MCF 10A (cell line): ENCODE results near the gene TGFBI. TPM values are rescaled to one million over a fixed set of nuclear protein-coding genes. Genes with fewer than 3 reads are reported as not detected.
A peak's percentile ranks its signal among the peaks of the same experiment; 100 is the strongest.

Experiments used
- BruUV-seq: library from RNA; stranded (reverse); fragments of 400-500 nt; replicated peaks from 2 replicates; lab custom pipeline; 2021; lab: Mats Ljungman, UMichigan
- CTCF ChIA-PET: fragments of 300-600 bp; sonication (Branson Sonifier 250); formaldehyde crosslinking; extraction: SDS; loops from one replicate; lab custom pipeline; 2021; ENCODE audit warnings: antibody characterized with exemption, inconsistent platforms; lab: Yijun Ruan, JAX
- POLR2A ChIA-PET: fragments of 300-600, 350-650 bp; sonication (Branson Sonifier 250); formaldehyde crosslinking; extraction: SDS; loops from one replicate; lab custom pipeline; 2020; ENCODE audit warnings: antibody characterized with exemption, inconsistent platforms; lab: Yijun Ruan, JAX
- DNase-seq: peaks from one replicate; pipeline ENCODE4 v3.0.0-alpha.2; 2018; ENCODE audit not compliant: unreplicated experiment
- H3K27ac Mint-ChIP-seq: one replicate; pipeline ENCODE4 v1.8.0; 2022; ENCODE audit warnings: mild to moderate bottlenecking, low read depth, mixed read lengths; ENCODE audit not compliant: unreplicated experiment
- H3K27me3 Mint-ChIP-seq: one replicate; pipeline ENCODE4 v1.8.0; 2022; ENCODE audit warnings: mixed read lengths; ENCODE audit not compliant: insufficient read depth, unreplicated experiment
- H3K36me3 Mint-ChIP-seq: one replicate; pipeline ENCODE4 v1.8.0; 2022; ENCODE audit warnings: mild to moderate bottlenecking, moderate library complexity, mixed read lengths; ENCODE audit not compliant: insufficient read depth, unreplicated experiment
- H3K4me1 Mint-ChIP-seq: one replicate; pipeline ENCODE4 v1.8.0; 2022; ENCODE audit warnings: mixed read lengths; ENCODE audit not compliant: insufficient read depth, unreplicated experiment
- H3K4me3 Mint-ChIP-seq: one replicate; pipeline ENCODE4 v1.8.0; 2022; ENCODE audit warnings: mild to moderate bottlenecking, moderate library complexity, mixed read lengths; ENCODE audit not compliant: unreplicated experiment
- H3K9me3 Mint-ChIP-seq: one replicate; pipeline ENCODE4 v1.8.0; 2022; ENCODE audit warnings: mixed read lengths; ENCODE audit not compliant: unreplicated experiment
- intact Hi-C: fragments of 100-400 bp; cut with micrococcal nuclease; formaldehyde crosslinking; loops from 2 replicates; pipeline ENCODE4 v1.14.1; 2022
- total RNA-seq: library from RNA; stranded (reverse); gene quantifications from 2 replicates; pipeline ENCODE4 v1.2.3, GENCODE V29; 2022
- TF ChIP-seq, protein P1 (sequence below): fragments of 200-600 bp; IDR thresholded peaks from one replicate; pipeline ENCODE4 v1.8.0; 2022; ENCODE audit warnings: antibody characterized with exemption, mild to moderate bottlenecking; ENCODE audit not compliant: unreplicated experiment

TGFBI gene
- total RNA-seq, 1 experiment from 2014 or later: 892 TPM

DNA sequence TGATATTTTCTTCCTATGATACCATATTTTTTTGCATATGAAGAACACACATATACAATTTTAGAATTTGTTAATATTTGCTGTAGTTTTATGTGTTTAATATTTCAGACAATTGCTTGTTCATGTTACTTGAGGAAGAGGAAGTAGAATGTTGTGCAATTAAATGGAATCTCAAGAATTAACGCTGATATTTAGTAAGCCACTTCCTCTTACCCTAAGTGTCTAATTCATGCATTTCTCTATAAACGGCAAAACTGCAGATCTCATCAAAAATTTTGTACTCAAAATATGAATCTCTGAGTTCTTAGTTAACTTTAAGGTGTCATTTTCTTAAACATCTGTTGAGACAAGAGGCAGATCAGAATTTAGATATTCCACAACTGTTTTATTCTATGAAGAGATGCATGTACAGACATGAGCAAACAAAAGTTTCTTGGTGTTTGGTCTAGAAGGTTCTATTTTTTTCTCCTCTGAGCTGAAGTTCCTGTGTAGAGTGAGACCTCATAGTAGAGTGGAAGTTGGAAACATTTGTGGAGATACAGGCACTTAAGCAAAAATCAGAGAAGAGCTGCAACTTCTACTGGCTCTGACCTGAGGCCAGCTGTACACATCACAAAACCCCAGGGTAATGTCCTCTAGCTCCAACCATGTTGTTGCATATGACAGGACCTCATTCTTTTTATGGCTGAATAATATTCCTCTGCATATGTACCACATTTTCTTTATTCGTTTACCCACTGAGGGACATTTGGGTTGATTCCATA, 16.6 kb upstream of the TGFBI start:
- intact Hi-C loops: no loop called here
- ChIA-PET POLR2A (interaction anchor here (0.6 to 39.3 kb wide), 10 partner anchors 2 to 766 kb away, joined by 3 to 1604 read pairs (median 6); partner anchors contain the start of gene TGFBI), CTCF (interaction anchor here (0.5 to 13.4 kb wide), 15 partner anchors 16 to 1618 kb away, joined by 3 to 171 read pairs (median 4); partner anchors contain the start of gene TGFBI)
- Mint-ChIP-seq H3K4me3 (peak overlapping the region; percentile 17), H3K27ac (peak overlapping the region; percentile 88), H3K36me3 (peaks cover 2% of the 10 kb centered on the region), H3K9me3 (no peaks in the 10 kb centered on the region), H3K4me1 (peaks cover 70% of the 10 kb centered on the region), H3K27me3 (no peaks in the 10 kb centered on the region)
- DNase-seq: peak; percentile 59
- no TSS peak for BruUV-seq
- TF ChIP-seq, protein P1, sequence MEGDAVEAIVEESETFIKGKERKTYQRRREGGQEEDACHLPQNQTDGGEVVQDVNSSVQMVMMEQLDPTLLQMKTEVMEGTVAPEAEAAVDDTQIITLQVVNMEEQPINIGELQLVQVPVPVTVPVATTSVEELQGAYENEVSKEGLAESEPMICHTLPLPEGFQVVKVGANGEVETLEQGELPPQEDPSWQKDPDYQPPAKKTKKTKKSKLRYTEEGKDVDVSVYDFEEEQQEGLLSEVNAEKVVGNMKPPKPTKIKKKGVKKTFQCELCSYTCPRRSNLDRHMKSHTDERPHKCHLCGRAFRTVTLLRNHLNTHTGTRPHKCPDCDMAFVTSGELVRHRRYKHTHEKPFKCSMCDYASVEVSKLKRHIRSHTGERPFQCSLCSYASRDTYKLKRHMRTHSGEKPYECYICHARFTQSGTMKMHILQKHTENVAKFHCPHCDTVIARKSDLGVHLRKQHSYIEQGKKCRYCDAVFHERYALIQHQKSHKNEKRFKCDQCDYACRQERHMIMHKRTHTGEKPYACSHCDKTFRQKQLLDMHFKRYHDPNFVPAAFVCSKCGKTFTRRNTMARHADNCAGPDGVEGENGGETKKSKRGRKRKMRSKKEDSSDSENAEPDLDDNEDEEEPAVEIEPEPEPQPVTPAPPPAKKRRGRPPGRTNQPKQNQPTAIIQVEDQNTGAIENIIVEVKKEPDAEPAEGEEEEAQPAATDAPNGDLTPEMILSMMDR: no peak

DNA sequence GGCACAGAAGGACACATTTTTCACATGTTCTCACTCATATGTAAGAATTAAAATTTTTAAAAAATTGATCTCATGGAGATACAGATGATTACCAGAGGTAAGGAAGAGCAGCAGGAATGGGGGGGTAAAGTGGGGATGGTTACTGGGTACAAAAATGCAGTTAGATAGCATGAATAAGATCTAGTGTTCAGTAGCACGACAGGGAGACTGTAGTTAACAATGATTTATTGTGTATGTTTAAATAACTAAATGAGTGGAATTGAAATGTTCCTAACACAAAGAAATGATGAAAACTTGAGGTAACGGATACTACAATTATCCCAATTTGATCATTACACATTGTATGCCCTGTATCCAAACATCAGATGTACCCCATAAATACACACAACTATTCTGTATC, 15.2 kb upstream of the TGFBI start:
- CTCF ChIA-PET: interaction anchor here (0.7 to 13.4 kb wide), 3 partner anchors 8 to 20 kb away, joined by 3 to 171 read pairs (median 7); partner anchors contain the start of gene TGFBI
- H3K27ac Mint-ChIP-seq: peak overlapping the region; percentile 88

DNA sequence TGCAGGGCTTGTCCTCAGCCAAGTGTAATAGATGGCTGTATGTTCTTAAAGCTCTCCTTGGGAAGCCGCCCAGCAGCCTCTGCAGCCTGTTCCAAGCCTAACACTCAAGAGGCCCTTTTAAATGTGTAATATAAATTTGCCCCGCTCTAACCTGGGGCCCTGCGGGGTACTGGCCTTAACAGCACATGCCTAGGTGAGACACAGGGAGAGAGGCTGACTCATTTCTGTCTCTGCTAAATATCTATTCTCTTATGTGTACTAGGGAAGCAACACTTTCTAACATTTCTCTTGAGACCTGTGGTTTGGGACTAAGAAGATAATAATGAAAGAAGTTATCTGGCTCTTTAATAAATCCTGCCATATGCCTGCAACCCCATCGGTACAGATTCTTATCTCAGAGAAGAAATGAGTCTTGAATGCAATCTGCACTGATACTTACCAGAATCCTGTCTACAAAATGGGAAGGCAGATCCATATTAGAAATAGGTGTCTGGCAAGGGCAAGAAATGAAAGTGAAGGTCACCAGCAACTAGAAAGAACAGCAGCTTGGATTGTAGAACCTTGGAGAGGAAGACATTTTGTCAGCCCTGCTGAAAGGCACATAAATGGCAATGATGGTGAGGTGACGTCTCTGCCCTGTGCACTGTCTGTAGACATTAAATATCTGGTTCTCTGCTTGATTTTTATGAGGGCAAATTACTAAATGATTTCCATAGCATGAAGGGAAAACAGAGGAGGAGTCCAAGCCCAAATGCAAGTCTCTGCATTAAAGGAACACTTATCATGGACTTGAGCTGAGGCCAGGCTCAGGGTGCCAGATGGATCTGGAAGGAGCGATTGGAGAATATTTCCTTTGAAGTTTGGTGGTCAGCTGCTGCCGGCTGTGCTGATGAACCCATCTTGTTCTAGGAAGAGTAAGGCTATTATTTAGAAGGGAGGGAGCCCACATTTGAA, 14.5 kb upstream of the TGFBI start:
- Mint-ChIP-seq H3K36me3 (peaks cover 6% of the 10 kb centered on the region), H3K27me3 (no peaks in the 10 kb centered on the region), H3K4me3 (peak overlapping the region; percentile 19), H3K4me1 (peaks cover 78% of the 10 kb centered on the region), H3K27ac (peak overlapping the region; percentile 88), H3K9me3 (no peaks in the 10 kb centered on the region)
- intact Hi-C loops: no loop called here
- DNase-seq: peak; percentile 75
- CTCF ChIA-PET: interaction anchor here (0.5 to 13.4 kb wide), 6 partner anchors 9 to 124 kb away, joined by 3 to 171 read pairs (median 4); partner anchors contain the start of gene TGFBI
- POLR2A ChIA-PET: interaction anchor here (0.6 to 39.3 kb wide), 5 partner anchors 4 to 520 kb away, joined by 3 to 1604 read pairs (median 5); partner anchors contain the start of gene TGFBI
- no TSS peak for BruUV-seq
- TF ChIP-seq, protein P1: no peak

More for the DNA sequence above, 15.2 kb upstream of the TGFBI start:
- POLR2A ChIA-PET: interaction anchor here (0.6 to 39.3 kb wide), 4 partner anchors 3 to 165 kb away, joined by 3 to 1604 read pairs (median 804); partner anchors contain the start of gene TGFBI
- H3K36me3 Mint-ChIP-seq: peaks cover 6% of the 10 kb centered on the region
- no peak for DNase-seq
- no TSS peak for BruUV-seq
- TF ChIP-seq, protein P1: no peak
- no peak overlapping the region for H3K4me3 Mint-ChIP-seq
- intact Hi-C loops: no loop called here
- H3K9me3 Mint-ChIP-seq: no peaks in the 10 kb centered on the region
- peaks cover 72% of the 10 kb centered on the region for H3K4me1 Mint-ChIP-seq
- H3K27me3 Mint-ChIP-seq: no peaks in the 10 kb centered on the region
